Measurements from ENCODE around the gene SLC2A10. TPM values are rescaled to one million over a fixed set of nuclear protein-coding genes. Genes with fewer than 3 reads are reported as not detected.

The SLC2A10 gene
- total and polyA plus RNA-seq, 2 donors (not counting 1 experiment from before 2014, with no cell fraction given): 35.3 to 47.2 TPM

DNA sequence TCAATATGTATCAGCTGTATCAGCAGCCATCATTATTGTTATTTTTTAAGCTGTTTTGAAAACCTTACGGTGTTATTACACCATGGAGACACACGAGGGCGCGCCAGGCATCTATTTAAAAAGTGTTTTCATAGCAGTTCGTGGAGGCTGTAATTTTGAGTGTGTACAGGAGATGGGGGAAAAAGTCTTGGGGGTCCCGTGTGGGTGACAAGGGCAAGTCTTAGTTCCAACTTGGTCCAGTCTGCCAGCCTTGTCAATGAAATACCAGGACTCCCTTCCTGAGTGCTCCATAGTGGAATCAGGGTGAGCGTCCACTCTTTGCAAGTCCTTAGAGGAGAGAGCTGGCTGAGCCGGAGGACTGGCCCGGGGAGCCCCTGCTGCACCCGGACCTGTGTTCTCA lies 43.3 kb downstream of the SLC2A10 start:
- no peak overlapping the region for H3K4me3 ChIP-seq (replicated peaks in 1 of 4; ENCODE audit: control extremely low read depth in 1 of 4, insufficient read depth in 1 of 4, low read depth in 3 of 4, low read length in 4 of 4)
- no peaks in the 10 kb centered on the region for H4K20me1 ChIP-seq (ENCODE audit: control insufficient read depth, extremely low read depth, insufficient read depth, low read length)
- no peaks in the 10 kb centered on the region for H3K79me2 ChIP-seq (ENCODE audit: control insufficient read depth, insufficient read depth, low read length)
- no peak overlapping the region for H3K4me2 ChIP-seq (ENCODE audit: extremely low read depth, insufficient read depth, low read length)
- H3K9ac ChIP-seq (ENCODE audit: insufficient read depth, low read length): no peak overlapping the region
- H3K27me3 ChIP-seq (ENCODE audit: control insufficient read depth, insufficient read depth, low read length): no peaks in the 10 kb centered on the region
- no peaks in the 10 kb centered on the region for H3K36me3 ChIP-seq (ENCODE audit: control insufficient read depth, insufficient read depth, low read length)
- DNase-seq (ENCODE audit: low read depth in 2 of 2): peak; percentile 40 to 69
- no peak overlapping the region for H2AFZ ChIP-seq (ENCODE audit: low read length)
- TF ChIP-seq EZH2 (IDR thresholded peaks at IDR 0.05; ENCODE audit: low read length, missing control alignments): no peak
- TF ChIP-seq, protein P1, sequence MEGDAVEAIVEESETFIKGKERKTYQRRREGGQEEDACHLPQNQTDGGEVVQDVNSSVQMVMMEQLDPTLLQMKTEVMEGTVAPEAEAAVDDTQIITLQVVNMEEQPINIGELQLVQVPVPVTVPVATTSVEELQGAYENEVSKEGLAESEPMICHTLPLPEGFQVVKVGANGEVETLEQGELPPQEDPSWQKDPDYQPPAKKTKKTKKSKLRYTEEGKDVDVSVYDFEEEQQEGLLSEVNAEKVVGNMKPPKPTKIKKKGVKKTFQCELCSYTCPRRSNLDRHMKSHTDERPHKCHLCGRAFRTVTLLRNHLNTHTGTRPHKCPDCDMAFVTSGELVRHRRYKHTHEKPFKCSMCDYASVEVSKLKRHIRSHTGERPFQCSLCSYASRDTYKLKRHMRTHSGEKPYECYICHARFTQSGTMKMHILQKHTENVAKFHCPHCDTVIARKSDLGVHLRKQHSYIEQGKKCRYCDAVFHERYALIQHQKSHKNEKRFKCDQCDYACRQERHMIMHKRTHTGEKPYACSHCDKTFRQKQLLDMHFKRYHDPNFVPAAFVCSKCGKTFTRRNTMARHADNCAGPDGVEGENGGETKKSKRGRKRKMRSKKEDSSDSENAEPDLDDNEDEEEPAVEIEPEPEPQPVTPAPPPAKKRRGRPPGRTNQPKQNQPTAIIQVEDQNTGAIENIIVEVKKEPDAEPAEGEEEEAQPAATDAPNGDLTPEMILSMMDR (conservative IDR thresholded peaks at IDR 0.05 in 1 of 2, IDR thresholded peaks at IDR 0.05 in 1 of 2; ENCODE audit: low read depth in 1 of 2, low read length in 2 of 2): peak; percentile 68 to 78
- no peaks in the 10 kb centered on the region for H3K4me1 ChIP-seq (ENCODE audit: control insufficient read depth, extremely low read depth, insufficient read depth, low read length)
- H3K27ac ChIP-seq (ENCODE audit: insufficient read depth, low read length): no peak overlapping the region
- no peaks in the 10 kb centered on the region for H3K9me3 ChIP-seq (ENCODE audit: control insufficient read depth, insufficient read depth, low read depth, low read length)

DNA sequence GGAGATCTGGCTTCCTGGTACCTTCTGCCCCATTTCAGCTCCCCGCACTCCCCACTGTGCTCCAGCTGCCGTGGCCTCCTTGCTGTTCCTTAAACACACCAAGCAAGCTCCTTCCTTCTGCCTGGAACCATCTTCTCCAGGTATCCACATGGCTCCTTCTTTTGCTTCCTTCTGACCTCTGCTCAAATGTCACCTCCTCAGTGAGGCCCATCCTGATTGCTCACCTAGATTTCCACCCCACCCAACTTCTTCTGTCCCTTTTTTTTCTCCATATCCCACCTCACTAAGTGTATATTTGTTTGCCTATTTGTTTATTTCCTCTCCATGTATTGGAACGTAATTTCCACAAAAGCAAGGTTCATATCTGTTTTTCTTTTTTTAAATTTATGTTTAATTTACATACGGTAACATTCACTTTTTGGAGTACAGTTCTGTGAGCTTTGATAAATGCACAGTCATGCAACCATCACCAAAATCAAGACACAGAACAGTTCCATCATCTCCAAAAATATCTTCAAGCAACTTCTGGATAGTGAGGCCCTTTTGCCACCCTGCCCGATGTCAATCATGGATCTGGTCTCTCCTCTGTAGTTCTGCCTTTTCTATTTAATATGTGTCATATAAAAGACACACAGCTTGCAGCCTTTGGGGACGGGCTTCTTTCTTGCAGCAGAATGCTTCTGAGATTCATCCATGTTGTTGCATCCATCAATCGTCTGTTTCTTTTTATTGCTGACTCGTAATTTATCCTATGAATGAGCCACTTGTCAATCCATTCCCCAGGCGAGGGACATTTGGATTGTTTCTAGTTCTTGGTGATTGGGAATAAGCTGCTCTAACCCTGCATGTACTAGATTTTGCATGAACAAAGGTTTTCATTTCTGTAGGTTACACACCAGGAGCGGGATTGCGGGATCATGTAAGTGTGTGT lies 46.3 kb downstream of the SLC2A10 start:
- H3K79me2 ChIP-seq (ENCODE audit: control insufficient read depth, insufficient read depth, low read length): no peaks in the 10 kb centered on the region
- H2AFZ ChIP-seq (ENCODE audit: low read length): no peak overlapping the region
- no peak overlapping the region for H3K27ac ChIP-seq (ENCODE audit: insufficient read depth, low read length)
- H3K36me3 ChIP-seq (ENCODE audit: control insufficient read depth, insufficient read depth, low read length): no peaks in the 10 kb centered on the region
- TF ChIP-seq EZH2 (IDR thresholded peaks at IDR 0.05; ENCODE audit: low read length, missing control alignments): no peak
- TF ChIP-seq, protein P1 (conservative IDR thresholded peaks at IDR 0.05 in 1 of 2, IDR thresholded peaks at IDR 0.05 in 1 of 2; ENCODE audit: low read depth in 1 of 2, low read length in 2 of 2): no peak
- H3K4me2 ChIP-seq (ENCODE audit: extremely low read depth, insufficient read depth, low read length): no peak overlapping the region
- H3K4me3 ChIP-seq (replicated peaks in 1 of 4; ENCODE audit: control extremely low read depth in 1 of 4, insufficient read depth in 1 of 4, low read depth in 3 of 4, low read length in 4 of 4): no peak overlapping the region
- no peaks in the 10 kb centered on the region for H3K4me1 ChIP-seq (ENCODE audit: control insufficient read depth, extremely low read depth, insufficient read depth, low read length)
- no peaks in the 10 kb centered on the region for H3K27me3 ChIP-seq (ENCODE audit: control insufficient read depth, insufficient read depth, low read length)
- no peak overlapping the region for H3K9ac ChIP-seq (ENCODE audit: insufficient read depth, low read length)
- no peaks in the 10 kb centered on the region for H4K20me1 ChIP-seq (ENCODE audit: control insufficient read depth, extremely low read depth, insufficient read depth, low read length)
- no peaks in the 10 kb centered on the region for H3K9me3 ChIP-seq (ENCODE audit: control insufficient read depth, insufficient read depth, low read depth, low read length)
- no peak for DNase-seq (ENCODE audit: low read depth in 2 of 2)

DNA sequence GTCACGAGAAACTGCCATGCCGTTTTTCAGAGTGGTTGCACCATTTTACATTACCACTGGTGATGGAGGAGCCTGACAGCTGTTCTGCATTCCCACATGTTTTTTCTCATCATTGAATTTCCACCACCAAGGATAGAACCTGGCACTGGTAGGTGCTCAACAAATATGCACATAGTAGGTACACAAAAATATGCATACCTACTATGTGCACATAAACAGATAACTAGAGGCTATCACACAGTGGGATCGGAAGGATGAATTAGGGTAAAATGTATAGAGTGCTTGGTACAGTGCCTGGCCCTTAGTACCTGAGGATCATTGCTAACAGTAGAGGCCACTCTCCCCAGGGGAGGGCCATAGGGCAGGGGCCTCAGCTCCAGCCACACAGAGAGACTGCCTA lies 47.0 kb downstream of the SLC2A10 start:
- Histone ChIP-seq H2AFZ (ENCODE audit: low read length) (no peak overlapping the region), H4K20me1 (ENCODE audit: control insufficient read depth, extremely low read depth, insufficient read depth, low read length) (no peaks in the 10 kb centered on the region), H3K36me3 (ENCODE audit: control insufficient read depth, insufficient read depth, low read length) (no peaks in the 10 kb centered on the region), H3K27me3 (ENCODE audit: control insufficient read depth, insufficient read depth, low read length) (no peaks in the 10 kb centered on the region), H3K4me1 (ENCODE audit: control insufficient read depth, extremely low read depth, insufficient read depth, low read length) (no peaks in the 10 kb centered on the region), H3K4me2 (ENCODE audit: extremely low read depth, insufficient read depth, low read length) (no peak overlapping the region), H3K9ac (ENCODE audit: insufficient read depth, low read length) (no peak overlapping the region), H3K27ac (ENCODE audit: insufficient read depth, low read length) (no peak overlapping the region), H3K4me3 (replicated peaks in 1 of 4; ENCODE audit: control extremely low read depth in 1 of 4, insufficient read depth in 1 of 4, low read depth in 3 of 4, low read length in 4 of 4) (no peak overlapping the region), H3K79me2 (ENCODE audit: control insufficient read depth, insufficient read depth, low read length) (no peaks in the 10 kb centered on the region), H3K9me3 (ENCODE audit: control insufficient read depth, insufficient read depth, low read depth, low read length) (no peaks in the 10 kb centered on the region)
- TF ChIP-seq, protein P1 (conservative IDR thresholded peaks at IDR 0.05 in 1 of 2, IDR thresholded peaks at IDR 0.05 in 1 of 2; ENCODE audit: low read depth in 1 of 2, low read length in 2 of 2): no peak
- TF ChIP-seq EZH2 (IDR thresholded peaks at IDR 0.05; ENCODE audit: low read length, missing control alignments): no peak
- DNase-seq (ENCODE audit: low read depth in 2 of 2): no peak
